ENCODE results near the gene RABEPK. TPM values are rescaled to one million over a fixed set of nuclear protein-coding genes. Genes with fewer than 3 reads are reported as not detected.
A peak's percentile ranks its signal among the peaks of the same experiment; 100 is the strongest.
"Not testable (repeated sequence)": the region's sequence is repeated elsewhere in the genome, so short reads cannot be mapped to it uniquely, and the experiment has no call there.

RABEPK gene
- total and polyA plus RNA-seq, 5 donors, result 8.8 to 12.7 (median 11.7) TPM

- Histone ChIP-seq H3K27me3 (ENCODE audit: control insufficient read depth, insufficient read depth) (no peaks in the 10 kb centered on the region), H3K27ac (ENCODE audit: low read length) (no peak overlapping the region), H3K4me1 (ENCODE audit: control insufficient read depth, insufficient read depth, low read length) (peaks cover 5% of the 10 kb centered on the region), H3K4me3 (ENCODE audit: low read length) (no peak overlapping the region), H3K9me3 (ENCODE audit: control insufficient read depth, low read length) (no peaks in the 10 kb centered on the region)
- ATAC-seq (peak in 1 of 2 donors; percentile 51), DNase-seq (no peak)
- WGBS, result 44% methylated on average over 6 of the region's 6 CpGs
- intact Hi-C loops (cut with DNase I), result no loop called here
Measured at GRCh38 chr9:125172031-125172755, 28.1 kb upstream of the RABEPK start.

GRCh38 chr9:125176636-125177035, 23.7 kb upstream of the RABEPK start:
- Histone ChIP-seq H3K27ac (ENCODE audit: low read length) (no peak overlapping the region), H3K9me3 (ENCODE audit: control insufficient read depth, low read length) (no peaks in the 10 kb centered on the region), H3K27me3 (ENCODE audit: control insufficient read depth, insufficient read depth) (no peaks in the 10 kb centered on the region), H3K4me1 (ENCODE audit: control insufficient read depth, insufficient read depth, low read length) (peaks cover 8% of the 10 kb centered on the region), H3K4me3 (ENCODE audit: low read length) (no peak overlapping the region)
- DNase-seq (no peak), ATAC-seq (no peak)
- WGBS, result 92% methylated on average over 3 of the region's 3 CpGs
- intact Hi-C loops (cut with DNase I), result no loop called here

- no peak overlapping the region for H3K4me3 ChIP-seq (ENCODE audit: low read length)
- no peak overlapping the region for H3K27ac ChIP-seq (ENCODE audit: low read length)
- DNase-seq (no peak), ATAC-seq (no peak)
- H3K27me3 ChIP-seq (ENCODE audit: control insufficient read depth, insufficient read depth), result no peaks in the 10 kb centered on the region
- no peaks in the 10 kb centered on the region for H3K9me3 ChIP-seq (ENCODE audit: control insufficient read depth, low read length)
- 98% methylated on average over 1 of the region's 1 CpG for WGBS
- H3K4me1 ChIP-seq (ENCODE audit: control insufficient read depth, insufficient read depth, low read length), result peaks cover 8% of the 10 kb centered on the region
- intact Hi-C loops (cut with DNase I), result no loop called here
Measured at GRCh38 chr9:125177888-125178287, 22.5 kb upstream of the RABEPK start.

- H3K9me3 ChIP-seq (ENCODE audit: control insufficient read depth, low read length); H3K27me3 ChIP-seq (ENCODE audit: control insufficient read depth, insufficient read depth); H3K4me1 ChIP-seq (ENCODE audit: control insufficient read depth, insufficient read depth, low read length); H3K27ac ChIP-seq (ENCODE audit: low read length); H3K4me3 ChIP-seq (ENCODE audit: low read length); DNase-seq; ATAC-seq; intact Hi-C loops (cut with DNase I): not testable (repeated sequence)
- WGBS, result 90% methylated on average over 4 of the region's 4 CpGs
Measured at GRCh38 chr9:125179776-125180175, 20.6 kb upstream of the RABEPK start.

- no peaks in the 10 kb centered on the region for H3K9me3 ChIP-seq (ENCODE audit: control insufficient read depth, low read length)
- intact Hi-C loops (cut with DNase I), result no loop called here
- H3K27me3 ChIP-seq (ENCODE audit: control insufficient read depth, insufficient read depth), result no peaks in the 10 kb centered on the region
- H3K4me3 ChIP-seq (ENCODE audit: low read length), result no peak overlapping the region
- WGBS, result 79% methylated on average over 9 of the region's 9 CpGs
- peak overlapping the region; percentile 85 for H3K27ac ChIP-seq (ENCODE audit: low read length)
- DNase-seq (no peak), ATAC-seq (peak in 1 of 2 donors; percentile 34)
- H3K4me1 ChIP-seq (ENCODE audit: control insufficient read depth, insufficient read depth, low read length), result peaks cover 6% of the 10 kb centered on the region
Measured at GRCh38 chr9:125180876-125181275, 19.5 kb upstream of the RABEPK start.

- ATAC-seq; H3K4me3 ChIP-seq (ENCODE audit: low read length); H3K9me3 ChIP-seq (ENCODE audit: control insufficient read depth, low read length); intact Hi-C loops (cut with DNase I); DNase-seq; H3K27ac ChIP-seq (ENCODE audit: low read length); H3K4me1 ChIP-seq (ENCODE audit: control insufficient read depth, insufficient read depth, low read length); H3K27me3 ChIP-seq (ENCODE audit: control insufficient read depth, insufficient read depth): not testable (repeated sequence)
- 94% methylated on average over 4 of the region's 4 CpGs for WGBS
Measured at GRCh38 chr9:125181756-125182155, 18.6 kb upstream of the RABEPK start.

GRCh38 chr9:125183054-125183453, 17.3 kb upstream of the RABEPK start:
- WGBS, result 31% methylated on average over 2 of the region's 2 CpGs
- H3K9me3 ChIP-seq (ENCODE audit: control insufficient read depth, low read length), result no peaks in the 10 kb centered on the region
- H3K27me3 ChIP-seq (ENCODE audit: control insufficient read depth, insufficient read depth), result no peaks in the 10 kb centered on the region
- peaks cover 9% of the 10 kb centered on the region for H3K4me1 ChIP-seq (ENCODE audit: control insufficient read depth, insufficient read depth, low read length)
- DNase-seq (no peak), ATAC-seq (peak; percentile 44 to 64)
- no peak overlapping the region for H3K4me3 ChIP-seq (ENCODE audit: low read length)
- no peak overlapping the region for H3K27ac ChIP-seq (ENCODE audit: low read length)
- intact Hi-C loops (cut with DNase I), result no loop called here

- Histone ChIP-seq H3K27me3 (ENCODE audit: control insufficient read depth, insufficient read depth) (no peaks in the 10 kb centered on the region), H3K4me1 (ENCODE audit: control insufficient read depth, insufficient read depth, low read length) (peaks cover 9% of the 10 kb centered on the region), H3K27ac (ENCODE audit: low read length) (no peak overlapping the region), H3K4me3 (ENCODE audit: low read length) (no peak overlapping the region), H3K9me3 (ENCODE audit: control insufficient read depth, low read length) (no peaks in the 10 kb centered on the region)
- intact Hi-C loops (cut with DNase I), result no loop called here
- ATAC-seq, result no peak
- 78% methylated on average over 2 of the region's 2 CpGs for WGBS
- no peak for DNase-seq
Measured at GRCh38 chr9:125183561-125183960, 16.8 kb upstream of the RABEPK start.

- H3K9me3 ChIP-seq (ENCODE audit: control insufficient read depth, low read length), result no peaks in the 10 kb centered on the region
- H3K27ac ChIP-seq (ENCODE audit: low read length), result peak overlapping the region; percentile 98
- H3K4me1 ChIP-seq (ENCODE audit: control insufficient read depth, insufficient read depth, low read length), result peaks cover 7% of the 10 kb centered on the region
- DNase-seq (peak; percentile 32 to 75 (median 71)), ATAC-seq (peak; percentile 30 to 34)
- no peaks in the 10 kb centered on the region for H3K27me3 ChIP-seq (ENCODE audit: control insufficient read depth, insufficient read depth)
- intact Hi-C loops (cut with DNase I), result no loop called here
- under 1% methylated on average over 26 of the region's 26 CpGs for WGBS
- peak overlapping the region; percentile 97 for H3K4me3 ChIP-seq (ENCODE audit: low read length)
Measured at GRCh38 chr9:125189011-125189360, 11.4 kb upstream of the RABEPK start.

- ATAC-seq (peak; percentile 99), DNase-seq (peak; percentile 99)
- Histone ChIP-seq H3K4me3 (ENCODE audit: low read length) (peak within 1 kb of the TSS; percentile 97), H3K27ac (ENCODE audit: low read length) (peak within 1 kb of the TSS; percentile 98), H3K4me1 (ENCODE audit: control insufficient read depth, insufficient read depth, low read length) (peaks cover 7% of the 10 kb centered on the region), H3K9me3 (ENCODE audit: control insufficient read depth, low read length) (no peaks in the 10 kb centered on the region), H3K27me3 (ENCODE audit: control insufficient read depth, insufficient read depth) (no peaks in the 10 kb centered on the region)
- under 1% methylated on average over 82 of the region's 82 CpGs for WGBS
- intact Hi-C loops (cut with DNase I), result no loop called here
Measured at GRCh38 chr9:125189361-125190289, 10.7 kb upstream of the RABEPK start, which contains the start of gene PPP6C. Gene PPP6C (minus strand): TSS chr9:125189803. CDS start chr9:125189718, 85 bp downstream.

GRCh38 chr9:125190361-125190801, 10.0 kb upstream of the RABEPK start:
- no peaks in the 10 kb centered on the region for H3K9me3 ChIP-seq (ENCODE audit: control insufficient read depth, low read length)
- peak overlapping the region; percentile 98 for H3K27ac ChIP-seq (ENCODE audit: low read length)
- ATAC-seq, result no peak
- 49% methylated on average over 14 of the region's 14 CpGs for WGBS
- DNase-seq, result no peak
- no peaks in the 10 kb centered on the region for H3K27me3 ChIP-seq (ENCODE audit: control insufficient read depth, insufficient read depth)
- peak overlapping the region; percentile 97 for H3K4me3 ChIP-seq (ENCODE audit: low read length)
- H3K4me1 ChIP-seq (ENCODE audit: control insufficient read depth, insufficient read depth, low read length), result peaks cover 7% of the 10 kb centered on the region
- intact Hi-C loops (cut with DNase I), result no loop called here

All from right cardiac atrium (tissue), 5 donors.